Measurements from ENCODE around the gene MINK1. TPM values are rescaled to one million over a fixed set of nuclear protein-coding genes. Genes with fewer than 3 reads are reported as not detected.

MINK1 gene
- polyA plus RNA-seq, 2 of the 4 experiments (the other 2 are of a cell fraction) = 41.3 to 66.9 TPM

DNA sequence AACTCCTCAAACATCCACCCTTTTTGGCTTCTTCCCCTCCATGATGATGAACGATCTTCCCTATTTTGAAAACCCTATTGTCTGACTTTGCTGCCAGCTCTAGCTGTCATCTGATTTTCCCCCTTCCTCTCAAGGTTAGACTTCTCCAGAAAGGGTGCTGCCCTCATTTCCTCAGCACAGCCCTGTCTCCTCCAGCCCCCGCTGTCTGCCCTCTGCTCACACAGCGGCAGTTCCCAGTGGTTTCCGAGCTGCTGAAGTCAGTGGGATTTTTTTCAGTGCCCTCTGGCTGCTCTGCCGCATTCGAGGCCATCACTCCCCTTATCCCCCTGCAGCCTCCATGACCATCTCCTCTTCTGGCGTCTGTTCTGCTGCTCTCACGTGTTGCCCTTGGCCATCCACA is 39.6 kb downstream of the MINK1 start:
- Histone ChIP-seq H3K4me2 (no peak overlapping the region), H3K4me1 (no peaks in the 10 kb centered on the region), H3K4me3 (no peak overlapping the region), H3K27ac (no peak overlapping the region), H3K9me3 (no peaks in the 10 kb centered on the region)
- no peak for DNase-seq (ENCODE audit: low read depth in 1 of 2, low spot score in 1 of 2)
- POLR2A ChIA-PET = no interaction called here
- 91% methylated on average over 8 of the region's 8 CpGs for WGBS (ENCODE audit: missing lambda C conversion rate)
- TF ChIP-seq E2F6 (IDR thresholded peaks at IDR 0.05; ENCODE audit: borderline replicate concordance, low read depth) = no peak
- no peak for TF ChIP-seq ATOH8 (CRISPR knock-in tag; IDR thresholded peaks at IDR 0.05; ENCODE audit: low read depth)
- TF ChIP-seq TFCP2L1 (CRISPR knock-in tag; IDR thresholded peaks at IDR 0.05) = no peak
- no peak for TF ChIP-seq KDM5A (IDR thresholded peaks at IDR 0.05)
- no peak for TF ChIP-seq REST (IDR thresholded peaks at IDR 0.05)
- no peak for TF ChIP-seq RAD21 (conservative IDR thresholded peaks at IDR 0.05 in 1 of 2, IDR thresholded peaks at IDR 0.05 in 1 of 2)
- no peak for TF ChIP-seq MAZ (IDR thresholded peaks at IDR 0.05; ENCODE audit: borderline replicate concordance, low read depth, low read length)
- TF ChIP-seq POLR2AphosphoS2 (conservative IDR thresholded peaks at IDR 0.05; ENCODE audit: low read length) = no peak
- TF ChIP-seq NFE2L2 (conservative IDR thresholded peaks at IDR 0.05; ENCODE audit: low read length) = no peak
- TF ChIP-seq RFX5 (IDR thresholded peaks at IDR 0.05) = no peak
- TF ChIP-seq KDM1A (IDR thresholded peaks at IDR 0.05; ENCODE audit: low read depth) = no peak
- no peak for TF ChIP-seq MAFK (IDR thresholded peaks at IDR 0.05; ENCODE audit: partially characterized antibody)
- CTCF ChIA-PET = interaction anchor here (1.0 to 1.6 kb wide), 4 partner anchors 8 to 85 kb away, joined by 3 to 4 read pairs (median 4); no protein-coding TSS in a partner anchor
- no peak for FAIRE-seq
- no peak for ATAC-seq

DNA sequence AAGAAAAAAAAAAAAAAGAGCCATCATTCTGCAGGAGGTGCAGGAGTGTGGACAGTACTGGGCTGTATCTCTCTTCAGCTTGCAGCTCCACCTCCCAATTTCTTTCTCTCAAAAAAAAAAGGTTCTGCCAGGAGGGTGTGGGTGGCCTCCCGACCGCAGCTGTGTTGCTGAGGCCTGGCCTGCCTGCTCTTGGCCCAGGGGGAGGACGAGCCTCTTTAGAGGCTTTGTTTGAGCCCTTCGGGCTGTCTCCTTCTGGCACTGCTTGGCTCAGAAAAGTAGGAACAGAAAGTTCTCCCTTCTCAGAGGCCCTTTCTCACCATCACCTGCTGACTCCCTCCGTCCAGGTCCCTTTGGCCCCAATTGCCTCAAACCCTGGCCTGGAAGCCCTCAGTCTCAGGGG is 43.9 kb downstream of the MINK1 start:
- Histone ChIP-seq H3K4me3 (no peak overlapping the region), H3K4me1 (no peaks in the 10 kb centered on the region), H3K4me2 (no peak overlapping the region), H3K9me3 (no peaks in the 10 kb centered on the region), H3K27ac (no peak overlapping the region)
- FAIRE-seq = no peak
- CTCF ChIA-PET = interaction anchor here (0.6 to 7.5 kb wide), 5 partner anchors 13 to 310 kb away, joined by 3 to 56 read pairs (median 3); partner anchors contain the start of genes CHRNE and GLTPD2
- DNase-seq (ENCODE audit: low read depth in 1 of 2, low spot score in 1 of 2) = no peak
- no peak for ATAC-seq
- POLR2A ChIA-PET = interaction anchor here (1.3 kb wide), 1 partner anchor 87 kb away, joined by 3 read pairs; no protein-coding TSS in a partner anchor
- WGBS (ENCODE audit: missing lambda C conversion rate) = 91% methylated on average over 5 of the region's 5 CpGs
- TF ChIP-seq CEBPB (IDR thresholded peaks at IDR 0.05) = no peak
- no peak for TF ChIP-seq REST (IDR thresholded peaks at IDR 0.05)
- no peak for TF ChIP-seq NPAS2 (CRISPR knock-in tag; IDR thresholded peaks at IDR 0.05; ENCODE audit: borderline replicate concordance)
- TF ChIP-seq PBX3 (IDR thresholded peaks at IDR 0.05) = no peak
- TF ChIP-seq HMGXB4 (CRISPR knock-in tag; IDR thresholded peaks at IDR 0.05; ENCODE audit: borderline replicate concordance) = no peak
- TF ChIP-seq MAX (IDR thresholded peaks at IDR 0.05) = no peak
- no peak for TF ChIP-seq CTCF (IDR thresholded peaks at IDR 0.05)
- no peak for TF ChIP-seq ESRRA (IDR thresholded peaks at IDR 0.05; ENCODE audit: borderline replicate concordance, low read length)
- TF ChIP-seq SMC3 (IDR thresholded peaks at IDR 0.05) = no peak
- no peak for TF ChIP-seq ATOH8 (CRISPR knock-in tag; IDR thresholded peaks at IDR 0.05; ENCODE audit: low read depth)
- TF ChIP-seq CBX8 (IDR thresholded peaks at IDR 0.05) = no peak

Measured in A549 (cell line).